Middle frontal gyrus (tissue), 1 donor: ENCODE results near the gene KRT34.
"Not testable (repeated sequence)": the region's sequence is repeated elsewhere in the genome, so short reads cannot be mapped to it uniquely, and the experiment has no call there.

Experiments used
- DNase-seq: peaks from one replicate; pipeline ENCODE4 v3.0.0-alpha.2; 2015; ENCODE audit warnings: low spot score; ENCODE audit errors: extremely low spot score

The KRT34 gene

GRCh38 chr17:41381943-41382342 is at the start of gene KRT34:
KRT34 (minus strand) TSS chr17:41382306; CDS start chr17:41382246, 60 bp downstream.
- not testable (repeated sequence) for DNase-seq

GRCh38 chr17:41430376-41430775 is 48.3 kb upstream of the KRT34 start:
- not testable (repeated sequence) for DNase-seq

GRCh38 chr17:41429667-41430066 is 47.6 kb upstream of the KRT34 start:
- no peak for DNase-seq

GRCh38 chr17:41428591-41429291 is 46.6 kb upstream of the KRT34 start:
- no peak for DNase-seq

GRCh38 chr17:41424111-41424635 is 42.1 kb upstream of the KRT34 start, which contains the start of gene KRT37:
KRT37 (minus strand) TSS chr17:41424585; CDS start chr17:41424523, 62 bp downstream.
- DNase-seq: no peak

GRCh38 chr17:41422586-41422985 is 40.5 kb upstream of the KRT34 start:
- DNase-seq: not testable (repeated sequence)

GRCh38 chr17:41421617-41422016 is 39.5 kb upstream of the KRT34 start:
- no peak for DNase-seq

- no peak for DNase-seq
Observed at GRCh38 chr17:41421116-41421515, 39.0 kb upstream of the KRT34 start.

GRCh38 chr17:41420134-41420533 is 38.0 kb upstream of the KRT34 start:
- no peak for DNase-seq

GRCh38 chr17:41419716-41420115 is 37.6 kb upstream of the KRT34 start:
- DNase-seq: no peak

- no peak for DNase-seq
Observed at GRCh38 chr17:41418116-41418860, 36.2 kb upstream of the KRT34 start.

- no peak for DNase-seq
Observed at GRCh38 chr17:41417576-41418015, 35.5 kb upstream of the KRT34 start.

- DNase-seq: no peak
Observed at GRCh38 chr17:41417127-41417526, 35.0 kb upstream of the KRT34 start.

GRCh38 chr17:41416479-41416878 is 34.4 kb upstream of the KRT34 start:
- DNase-seq: no peak

- DNase-seq: no peak
Observed at GRCh38 chr17:41415833-41416335, 33.8 kb upstream of the KRT34 start.

GRCh38 chr17:41415411-41415810 is 33.3 kb upstream of the KRT34 start:
- no peak for DNase-seq

GRCh38 chr17:41413982-41414381 is 31.9 kb upstream of the KRT34 start:
- DNase-seq: no peak

- no peak for DNase-seq
Observed at GRCh38 chr17:41413353-41413957, 31.3 kb upstream of the KRT34 start.

- no peak for DNase-seq
Observed at GRCh38 chr17:41411072-41411840, 29.1 kb upstream of the KRT34 start.

GRCh38 chr17:41407226-41407625 is 25.1 kb upstream of the KRT34 start:
- no peak for DNase-seq

- no peak for DNase-seq
Observed at GRCh38 chr17:41406205-41406604, 24.1 kb upstream of the KRT34 start.
